Glomerular visceral epithelial cell (primary cell): ENCODE measurements around the gene PLCH1.

Experiments used
- DNase-seq: peaks from one replicate; pipeline ENCODE4 v3.0.0-alpha.2; 2016; ENCODE audit errors: extremely low spot score

The PLCH1 gene

DNA sequence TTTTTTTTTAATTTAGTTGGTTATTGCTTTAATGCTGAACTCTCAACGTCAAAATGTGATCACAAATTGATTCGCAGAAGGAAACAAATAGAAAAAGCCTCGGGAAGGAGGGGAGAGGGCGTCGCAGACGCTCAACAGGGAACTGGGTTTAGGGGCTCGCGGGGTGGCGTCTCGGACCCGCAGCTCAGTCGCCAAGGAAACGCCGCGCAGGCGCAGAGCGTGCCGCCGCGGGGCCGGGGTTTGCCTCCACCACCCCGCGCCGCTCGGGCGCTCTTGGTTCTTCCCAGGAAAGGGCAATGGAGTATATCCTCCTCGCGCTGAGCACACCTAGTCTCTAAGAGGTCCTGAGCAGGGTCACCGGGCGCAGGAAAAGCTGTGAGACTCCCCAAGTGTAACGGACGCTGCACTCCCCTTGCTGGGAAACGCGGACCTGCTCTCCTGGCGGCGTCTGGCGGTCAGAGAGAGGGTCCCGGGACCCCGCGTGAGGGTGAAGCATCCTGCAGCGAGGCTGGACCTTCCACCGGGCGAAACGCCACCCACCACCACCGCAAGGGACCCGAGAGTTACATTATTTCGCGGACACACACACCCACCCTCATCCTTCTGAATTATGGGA lies 753 bp downstream of the PLCH1 start:
- DNase-seq = peak; percentile 73

DNA sequence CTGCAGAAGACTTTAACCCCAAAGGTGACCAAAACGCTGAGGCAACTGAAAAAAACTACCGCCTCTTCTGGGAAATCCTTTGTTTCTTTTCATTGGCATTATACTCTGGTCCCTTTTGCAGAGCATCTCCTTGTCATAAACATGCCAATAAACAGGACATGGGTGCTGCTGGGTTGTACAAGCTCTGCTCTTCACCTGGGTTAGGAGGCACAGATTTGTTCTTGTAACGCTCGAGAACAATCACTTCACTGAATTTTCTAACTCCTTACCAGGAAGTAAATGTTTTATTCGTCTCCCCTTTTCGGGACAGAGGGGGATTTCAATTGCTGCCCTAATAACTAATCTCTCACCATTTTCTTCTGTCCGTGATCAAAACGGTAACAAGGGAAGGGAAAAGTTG lies 1.3 kb downstream of the PLCH1 start:
- DNase-seq = no peak

DNA sequence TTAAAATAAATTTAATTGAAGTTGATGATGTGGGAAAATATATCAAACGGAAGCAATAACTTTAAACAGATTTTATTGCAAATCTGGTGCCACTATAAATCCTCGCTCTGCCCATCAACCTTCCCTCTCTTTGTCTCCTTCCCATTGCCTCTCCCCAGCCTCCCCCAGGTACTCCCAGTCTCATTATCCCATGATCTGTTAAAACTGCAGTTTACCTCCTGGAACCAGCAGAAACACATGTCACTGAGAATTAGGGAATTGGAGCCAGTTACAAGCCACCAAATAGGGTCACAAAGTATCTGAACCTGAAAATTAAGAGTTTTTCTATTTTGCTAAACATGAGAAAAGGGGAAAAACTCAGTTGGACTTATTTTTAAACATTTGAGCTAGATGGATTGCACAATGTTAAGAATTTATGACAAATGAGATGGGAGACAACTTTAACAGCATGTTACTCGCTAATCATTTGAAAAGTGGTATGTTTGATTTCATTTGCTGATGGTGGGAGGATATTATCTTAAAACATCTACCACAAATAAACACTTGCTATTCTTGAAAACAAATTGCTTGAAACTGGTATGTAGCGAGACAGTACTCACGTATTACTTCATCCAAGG lies 2.4 kb downstream of the PLCH1 start:
- DNase-seq = no peak

DNA sequence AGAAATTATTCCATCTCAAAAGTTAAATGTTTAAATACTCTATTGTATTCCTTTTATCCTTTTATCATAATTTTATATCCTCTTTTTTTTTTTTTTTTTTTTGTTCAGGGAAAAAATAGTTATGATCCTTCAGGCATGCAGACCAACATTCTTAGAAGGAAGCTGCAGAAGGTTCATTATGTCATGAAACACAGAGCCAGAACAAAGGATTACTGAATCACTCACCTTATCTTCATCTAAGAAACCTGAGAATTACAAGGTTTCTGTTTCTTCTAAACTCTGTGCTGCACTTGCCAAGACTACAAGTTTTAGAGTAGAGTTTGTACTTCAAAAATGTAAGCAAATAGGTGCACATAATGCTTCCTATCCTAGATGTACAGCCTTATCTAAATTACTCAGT lies 3.3 kb downstream of the PLCH1 start:
- DNase-seq = no peak

DNA sequence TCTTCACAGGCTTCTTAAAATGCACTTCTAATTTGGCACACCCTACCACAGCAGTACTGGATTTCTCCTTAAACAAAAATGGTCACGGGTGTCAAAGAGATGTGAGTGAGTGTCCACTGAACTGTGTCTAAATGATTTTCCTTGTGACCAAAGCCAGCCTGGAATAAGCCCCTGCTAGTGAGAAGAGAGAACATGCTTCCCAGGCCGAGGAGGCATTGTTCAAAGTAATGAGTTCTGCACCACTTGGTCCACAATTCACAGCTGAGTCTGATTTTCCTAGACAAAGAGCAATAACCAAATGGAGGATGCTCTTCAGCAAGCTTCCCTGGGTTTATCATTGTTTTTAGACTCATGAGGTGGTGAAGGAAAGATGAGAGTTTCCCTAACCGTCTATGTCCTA lies 3.8 kb downstream of the PLCH1 start:
- DNase-seq = no peak

DNA sequence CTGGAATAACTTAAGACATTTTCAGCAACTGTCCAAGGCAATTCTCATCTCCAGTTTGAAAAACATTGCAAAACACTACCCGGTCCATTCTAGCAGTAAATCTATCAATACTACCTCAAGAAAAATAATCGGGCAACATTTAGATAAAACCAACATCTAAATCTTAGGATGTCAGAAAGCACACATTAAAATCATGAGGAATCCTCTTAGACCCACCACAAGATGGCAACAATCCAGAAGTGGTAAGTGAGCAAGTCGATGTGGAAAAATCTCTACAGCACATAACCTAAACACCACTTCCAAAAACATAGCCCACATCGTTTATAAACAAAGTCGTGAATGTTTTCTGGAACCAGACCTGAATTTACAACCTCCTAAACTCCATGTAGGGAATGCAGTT lies 5.7 kb downstream of the PLCH1 start:
- peak; percentile 39 for DNase-seq

DNA sequence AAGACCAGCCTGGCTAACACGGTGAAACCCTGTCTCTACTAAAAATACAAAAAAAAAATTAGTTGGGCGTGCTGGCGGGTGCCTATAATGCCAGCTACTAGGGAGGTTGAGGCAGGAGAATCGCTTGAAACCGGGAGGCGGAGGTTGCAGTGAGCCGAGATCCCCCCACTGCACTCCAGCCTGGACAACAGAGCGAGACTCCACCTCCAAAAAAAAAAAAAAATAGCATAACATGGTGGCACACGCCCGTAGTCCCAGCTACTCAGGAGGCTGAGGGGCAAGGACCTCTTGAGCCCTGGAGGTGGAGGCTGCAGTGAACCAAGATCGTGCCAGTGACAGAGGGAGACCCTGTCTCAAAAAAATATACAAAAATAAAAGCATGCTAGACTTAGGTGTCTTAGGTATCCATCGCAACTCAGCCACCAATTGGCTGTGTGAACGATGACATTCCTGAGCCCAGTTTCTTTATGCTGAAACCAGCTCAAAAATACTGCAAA lies 6.2 kb downstream of the PLCH1 start:
- DNase-seq = no peak

DNA sequence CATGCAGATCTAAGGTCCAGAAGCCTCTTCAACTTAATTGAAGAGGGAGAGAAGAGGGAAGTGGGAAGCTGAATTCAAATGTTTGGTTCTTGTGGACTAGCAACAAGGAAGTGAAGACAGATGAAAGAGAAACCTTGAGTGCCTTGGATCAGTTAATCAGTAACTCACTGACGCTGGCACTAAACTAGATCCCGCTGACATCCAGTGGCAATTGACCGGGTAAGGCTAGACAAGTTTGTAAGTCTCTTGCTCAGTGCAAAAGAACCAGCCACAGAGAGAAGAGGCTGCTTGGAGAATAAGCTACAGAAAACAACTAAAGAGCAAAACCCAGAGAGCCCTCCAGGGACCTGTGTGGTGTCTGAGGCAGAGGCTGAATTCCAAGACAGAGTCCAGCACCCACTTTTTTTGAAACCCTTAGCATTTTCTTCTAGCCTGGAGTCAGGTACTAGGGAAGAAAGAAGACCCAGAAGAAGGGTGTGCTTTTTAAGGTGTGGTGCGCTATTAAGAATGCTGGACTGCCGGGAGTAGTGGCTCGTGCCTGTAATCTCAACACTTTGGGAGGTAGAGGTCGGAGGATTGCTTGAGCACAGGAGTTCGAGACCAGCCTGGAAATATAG lies 6.9 kb downstream of the PLCH1 start:
- peak; percentile 90 for DNase-seq

DNA sequence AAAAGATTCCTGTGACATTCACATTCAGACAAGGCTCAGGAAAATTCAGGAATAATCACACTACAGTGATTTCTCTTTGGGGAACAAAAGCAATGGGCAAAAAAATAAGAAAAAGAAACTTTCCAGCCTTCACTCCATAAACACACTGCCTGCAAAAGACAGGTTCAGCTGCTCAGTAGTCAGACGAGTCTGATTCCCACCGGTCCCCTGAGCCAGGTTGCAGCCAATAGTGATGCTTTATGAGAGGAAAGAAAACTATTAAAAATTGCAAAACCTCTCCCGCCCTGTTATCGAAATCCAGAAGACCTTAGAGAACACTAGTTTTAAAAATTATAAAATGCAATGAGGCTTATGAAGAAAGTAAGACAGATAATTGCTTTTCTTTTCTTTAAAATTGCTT lies 8.5 kb downstream of the PLCH1 start:
- no peak for DNase-seq

DNA sequence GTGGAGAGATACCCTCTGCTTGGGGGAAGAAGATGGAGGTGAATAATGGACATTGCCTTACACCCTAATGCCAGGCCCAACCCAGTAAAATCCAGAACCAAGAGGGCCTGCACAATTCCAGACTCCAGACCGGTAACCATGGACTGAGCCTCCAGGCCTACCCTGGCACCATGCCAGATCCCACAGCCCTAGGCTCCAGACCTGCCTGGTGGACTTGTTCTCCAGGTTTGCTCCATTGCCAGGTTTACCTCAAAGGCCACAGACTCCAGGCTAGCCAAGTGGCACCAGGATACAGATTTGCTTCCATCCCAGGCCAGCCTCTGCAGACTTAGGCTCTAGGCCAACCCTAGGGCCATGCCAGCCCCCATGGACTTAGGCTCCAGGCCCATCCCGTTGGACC lies 14.0 kb downstream of the PLCH1 start:
- no peak for DNase-seq

DNA sequence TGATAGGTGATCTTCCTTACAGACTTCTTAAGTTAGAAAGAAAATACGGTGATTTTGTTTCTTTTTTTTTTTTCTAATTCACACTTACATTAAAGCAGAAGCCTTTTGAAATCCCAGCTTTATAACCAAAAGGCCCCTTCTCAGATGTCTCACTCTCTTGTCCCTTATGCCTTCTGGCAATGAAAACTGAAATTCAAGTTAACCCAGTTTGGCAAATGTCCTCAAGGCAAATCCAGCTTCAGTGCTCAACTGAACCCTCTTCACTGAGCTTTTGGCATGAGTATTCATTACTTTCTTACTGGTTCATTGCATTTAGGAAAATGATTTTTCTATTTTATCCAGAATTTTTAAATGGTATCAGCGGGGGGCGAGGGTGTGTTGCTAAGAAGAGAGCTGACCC lies 17.0 kb downstream of the PLCH1 start:
- DNase-seq = no peak

DNA sequence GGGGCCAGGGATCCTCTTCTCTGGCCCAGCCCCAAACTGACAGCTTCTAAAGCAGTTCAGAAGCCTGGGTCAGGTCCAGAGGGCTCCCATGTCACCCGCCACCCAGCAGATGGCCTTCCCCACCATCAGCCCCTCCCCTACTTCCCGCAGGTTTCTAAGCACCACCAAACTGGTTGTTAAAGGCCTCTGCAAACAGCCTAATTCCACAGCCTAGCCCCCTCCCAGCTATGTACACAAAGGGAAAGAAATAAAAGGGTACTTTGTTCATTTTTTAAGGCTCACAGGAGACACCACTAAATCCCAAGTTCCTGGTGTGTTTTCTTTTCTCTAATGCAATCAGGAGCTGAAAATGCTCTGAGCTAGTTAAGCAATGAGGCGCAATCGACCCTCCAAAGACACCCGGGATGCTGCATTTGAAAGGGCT lies 30.6 kb downstream of the PLCH1 start:
- DNase-seq = no peak

DNA sequence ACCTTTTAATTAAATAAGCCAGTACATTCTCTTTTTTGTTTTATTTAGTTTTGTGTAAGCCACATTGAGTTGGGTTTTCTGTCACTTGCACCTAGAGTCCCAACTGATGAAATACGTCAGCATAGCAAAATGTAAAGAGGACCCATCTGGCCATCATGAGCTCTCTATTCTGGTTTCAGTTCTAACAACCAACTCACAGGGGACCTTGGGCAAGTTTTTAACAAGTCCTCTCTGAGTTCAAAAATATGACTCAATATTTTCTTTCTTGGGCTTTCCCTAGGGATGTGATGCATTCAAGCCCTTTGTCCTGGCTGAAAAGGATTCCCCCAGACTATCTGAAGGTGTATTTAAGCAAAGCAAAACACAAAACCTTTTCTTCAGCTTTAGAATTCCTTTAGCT lies 32.9 kb downstream of the PLCH1 start:
- DNase-seq = no peak

DNA sequence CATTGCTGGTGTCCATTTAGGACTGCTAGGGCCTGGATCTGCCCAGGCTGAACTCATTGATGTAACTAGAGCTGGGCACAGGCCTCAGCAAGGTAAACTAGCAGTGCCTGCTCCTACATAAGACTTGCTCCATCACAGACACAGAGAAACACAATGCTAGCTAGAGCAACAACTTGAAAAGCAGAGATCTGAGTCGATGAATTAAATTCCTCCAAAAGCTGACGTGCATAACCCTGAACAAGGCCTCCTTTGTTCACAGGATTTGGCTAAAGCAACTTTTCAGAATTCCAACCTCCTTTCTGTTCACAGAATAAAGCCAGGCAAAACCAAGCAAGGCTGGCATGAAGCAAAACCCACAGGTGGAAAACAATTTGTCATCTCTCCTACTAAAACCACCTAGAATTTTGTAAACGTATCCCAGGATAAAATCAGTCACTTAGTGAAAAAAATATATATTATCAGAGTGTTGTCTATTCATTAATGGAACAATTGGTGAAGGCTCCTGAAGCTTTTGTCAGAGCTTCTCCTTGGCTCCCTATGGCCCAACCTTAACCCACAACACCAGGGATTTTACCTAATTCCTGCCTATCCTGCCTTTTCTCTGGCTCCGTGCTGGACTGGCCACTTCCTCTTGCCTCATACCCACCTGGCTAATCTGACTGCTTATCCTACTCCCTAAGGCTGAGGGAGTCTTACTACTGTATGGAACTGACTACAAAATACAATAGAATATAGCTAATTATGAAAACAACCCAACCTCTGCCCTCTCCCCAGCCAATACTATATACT lies 39.9 kb downstream of the PLCH1 start:
- DNase-seq = no peak

DNA sequence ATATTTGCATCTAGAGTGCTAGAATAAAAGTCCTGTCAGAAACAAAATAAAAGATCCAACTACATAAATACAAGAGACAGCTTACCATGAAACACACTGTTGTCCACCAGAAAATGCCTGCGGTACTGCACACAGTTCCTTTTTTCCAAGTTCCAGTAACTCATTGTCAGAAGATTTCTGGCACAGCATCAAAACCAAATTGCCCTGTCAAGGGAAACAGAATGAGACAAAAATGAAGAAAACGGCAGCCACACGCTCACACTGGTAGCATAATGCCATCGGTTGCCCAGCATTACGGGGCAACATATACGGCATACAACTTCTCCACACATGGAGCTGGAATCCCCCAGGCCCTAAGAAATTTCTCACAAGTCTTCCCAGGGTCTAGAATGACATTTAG lies 40.8 kb downstream of the PLCH1 start:
- DNase-seq = no peak

DNA sequence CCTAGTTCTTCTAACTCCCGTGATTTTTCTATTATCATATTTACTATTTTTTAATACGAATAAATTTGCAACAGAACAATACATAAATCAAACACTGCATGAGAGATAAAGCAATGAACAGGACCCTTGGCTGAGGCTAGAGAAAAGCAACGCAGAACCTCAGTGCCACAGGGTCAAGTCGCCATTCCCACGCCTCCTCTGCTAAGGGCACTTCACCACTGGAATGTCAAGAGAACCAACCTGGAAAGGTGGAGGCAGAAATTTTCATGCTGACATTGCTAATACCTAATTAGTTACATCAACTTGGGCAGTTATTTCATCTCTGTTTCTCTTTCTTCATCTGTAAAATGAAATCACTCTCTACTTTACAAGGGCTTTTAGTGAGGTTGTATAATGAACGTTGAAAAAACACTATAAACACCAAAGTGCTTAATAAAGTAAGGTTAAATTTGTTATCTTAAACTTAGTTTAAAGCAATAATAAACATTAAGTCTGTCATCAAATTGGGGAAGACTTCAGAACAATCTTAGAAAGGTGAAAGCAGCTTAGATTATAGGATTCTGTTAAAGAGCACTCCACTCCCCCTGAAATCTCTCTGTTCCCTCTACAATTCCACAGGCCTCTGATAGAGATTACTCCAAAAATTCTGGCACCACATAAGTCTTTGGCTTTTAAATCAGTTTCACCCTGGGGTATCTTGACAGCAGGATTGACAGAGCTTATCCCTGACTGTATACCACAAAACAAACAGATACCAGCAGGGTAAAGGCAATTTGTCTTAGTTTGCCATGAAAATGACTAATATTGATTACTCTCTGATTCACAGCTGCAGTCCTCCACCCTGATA lies 41.9 kb downstream of the PLCH1 start:
- no peak for DNase-seq

DNA sequence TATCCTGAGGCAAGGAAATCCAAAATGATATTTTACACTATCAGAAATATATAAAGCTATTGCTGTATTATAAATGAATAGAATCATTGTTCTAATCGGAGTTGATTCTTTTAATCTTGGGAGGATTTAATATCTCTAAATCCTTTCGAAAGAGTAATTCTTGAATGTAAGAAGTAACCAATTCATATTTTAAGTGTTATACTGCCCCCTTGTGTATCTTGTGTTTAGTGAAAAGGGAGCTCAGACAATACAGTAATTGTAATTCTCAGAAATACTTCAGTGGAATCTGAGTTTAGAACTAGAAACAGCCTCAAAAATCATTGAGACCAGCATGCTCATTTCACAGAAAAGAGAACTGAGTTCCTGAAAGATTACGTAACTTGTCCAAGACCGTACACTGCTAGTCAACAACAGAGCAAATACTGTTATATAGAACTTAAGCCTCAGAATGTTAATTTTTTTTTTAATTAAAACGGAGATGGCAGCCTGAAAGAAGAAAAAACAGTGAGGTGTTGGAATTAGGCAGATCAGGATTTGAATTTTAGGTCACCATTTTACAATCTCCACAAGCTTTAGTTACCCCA lies 42.9 kb downstream of the PLCH1 start:
- DNase-seq = peak; percentile 36

DNA sequence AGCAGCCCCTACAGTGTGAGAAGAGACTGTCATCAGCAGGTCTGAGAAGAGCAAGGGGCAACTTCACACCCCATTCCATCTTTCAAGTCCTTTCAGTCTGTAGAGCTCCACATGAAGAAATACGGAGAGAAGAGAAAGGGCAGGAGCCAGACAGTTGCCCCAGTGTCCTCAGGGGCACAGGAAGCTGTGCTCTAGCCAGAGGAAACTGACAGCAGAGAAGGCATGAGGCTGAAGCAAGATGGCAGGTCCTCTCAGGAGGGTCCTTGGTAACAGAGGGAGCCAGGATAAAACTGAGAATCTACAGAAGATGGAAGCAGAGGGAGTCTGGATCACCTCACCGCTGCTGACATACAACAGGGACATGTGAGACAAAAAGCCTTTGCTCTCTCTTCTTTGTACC lies 47.3 kb downstream of the PLCH1 start:
- no peak for DNase-seq

DNA sequence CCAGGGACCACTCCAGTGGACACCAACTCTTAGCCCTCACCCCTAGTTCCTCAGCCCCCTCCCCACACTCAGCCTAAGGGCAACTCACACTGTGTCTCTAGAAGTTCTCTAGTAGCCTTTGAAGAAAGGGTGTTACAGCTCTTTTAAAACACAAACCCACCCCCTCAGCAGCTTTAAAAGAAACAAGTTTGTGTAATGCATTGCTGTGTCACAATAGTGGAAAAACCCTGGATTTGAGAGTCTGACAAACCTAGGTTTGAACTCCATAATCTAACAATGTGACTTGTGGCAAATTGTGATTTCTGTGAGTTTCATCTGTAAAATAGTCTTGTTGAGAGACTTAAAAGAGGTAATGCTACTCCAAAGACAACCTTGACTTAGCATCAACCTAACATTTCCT lies 54.0 kb downstream of the PLCH1 start:
- DNase-seq = no peak

DNA sequence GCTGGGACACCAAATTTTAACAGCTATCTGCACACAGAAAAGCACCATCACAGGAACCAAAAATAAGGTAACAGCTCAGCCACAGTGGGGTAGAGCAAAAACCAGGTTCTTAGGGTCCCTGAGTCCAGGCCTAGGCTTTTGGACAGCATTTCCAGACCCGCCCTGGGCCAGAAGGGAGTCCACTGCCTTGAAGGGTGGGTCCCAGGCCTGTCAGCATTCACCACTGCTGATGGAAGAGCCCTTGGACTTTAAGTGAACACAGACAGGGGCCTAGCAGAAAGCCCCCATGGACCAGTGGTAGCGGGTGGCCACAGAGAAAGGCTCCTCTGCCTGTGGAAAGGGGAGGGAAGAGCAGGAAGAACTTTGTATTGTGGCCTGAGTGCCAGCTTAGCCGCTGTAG lies 56.4 kb downstream of the PLCH1 start:
- no peak for DNase-seq

DNA sequence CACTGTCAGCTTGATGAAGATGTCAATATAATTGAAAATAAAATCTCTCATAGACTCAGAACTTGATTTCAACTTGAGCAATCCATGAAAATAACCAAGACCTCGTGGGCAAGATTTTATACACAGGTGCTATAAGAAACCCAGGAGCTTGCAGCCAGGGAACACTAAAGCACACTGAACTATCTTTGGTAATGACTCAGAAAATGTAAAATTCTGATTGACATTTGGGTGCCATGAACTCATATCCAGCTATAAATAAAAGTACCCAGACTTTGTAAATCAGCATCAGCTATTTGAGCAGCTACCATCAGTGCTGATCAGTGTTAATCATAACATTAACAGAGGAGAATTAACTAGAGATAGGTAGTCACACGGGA lies 61.5 kb downstream of the PLCH1 start:
- DNase-seq = no peak
